Ectodermal cell (in vitro differentiated cells): ENCODE measurements around the gene SH3BGRL3.
"Not testable (repeated sequence)": the region's sequence is repeated elsewhere in the genome, so short reads cannot be mapped to it uniquely, and the experiment has no call there.

Experiments
- H3K27ac ChIP-seq: 2 replicates; pipeline ENCODE4 v1.7.0; 2013; ENCODE audit warnings: mild to moderate bottlenecking, low read depth, low read length; ENCODE audit not compliant: insufficient read depth, poor library complexity, severe bottlenecking
- H3K27me3 ChIP-seq: 2 replicates; pipeline ENCODE4 v1.7.0; 2013; ENCODE audit warnings: mild to moderate bottlenecking, low read length; ENCODE audit not compliant: insufficient read depth, control insufficient read depth, poor library complexity, severe bottlenecking
- H3K36me3 ChIP-seq: one replicate; pipeline ENCODE4 v1.7.0; 2013; ENCODE audit warnings: low read length; ENCODE audit not compliant: control insufficient read depth, insufficient read depth
- H3K4me1 ChIP-seq: one replicate; pipeline ENCODE4 v1.7.0; 2013; ENCODE audit warnings: low read length; ENCODE audit not compliant: control insufficient read depth, insufficient read depth
- H3K4me3 ChIP-seq: 2 replicates; pipeline ENCODE4 v1.7.0; 2013; ENCODE audit warnings: low read depth, low read length, control low read depth; ENCODE audit not compliant: insufficient read depth
- H3K9me3 ChIP-seq: 2 replicates; pipeline ENCODE4 v1.7.0; 2013; ENCODE audit warnings: mild to moderate bottlenecking, low read length, moderate library complexity; ENCODE audit not compliant: control insufficient read depth
- WGBS, 2 experiments: methylation state at CpG; one replicate each; pipeline ENCODE4 v1.1.7; 2013; ENCODE audit warnings: missing lambda C conversion rate in 2 of 2; 5-methylcytosine and 5-hydroxymethylcytosine counted together

The SH3BGRL3 gene

DNA sequence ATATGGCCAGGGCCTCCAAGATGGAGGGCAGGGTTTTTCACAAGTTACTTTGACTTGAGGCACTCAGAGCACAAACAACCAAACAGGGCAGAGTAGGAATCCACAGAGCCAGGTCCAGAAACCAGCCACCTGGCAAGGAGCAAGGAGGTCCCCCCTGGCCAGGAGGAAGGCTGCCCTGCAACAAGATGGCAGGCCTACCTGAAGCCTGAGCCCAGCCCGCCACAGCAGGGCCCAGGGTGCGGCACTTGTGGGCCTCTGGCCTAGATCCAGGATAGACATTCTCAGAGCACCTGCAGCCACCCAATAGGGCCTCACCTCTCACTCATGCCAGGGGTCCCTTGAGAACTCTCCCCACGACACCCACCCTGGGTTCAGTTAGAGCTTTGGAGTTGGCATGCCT lies 11.5 kb downstream of the SH3BGRL3 start:
- Histone ChIP-seq H3K4me3 (no peak overlapping the region), H3K9me3 (no peaks in the 10 kb centered on the region), H3K4me1 (peaks cover 30% of the 10 kb centered on the region), H3K27ac (no peak overlapping the region), H3K36me3 (no peaks in the 10 kb centered on the region), H3K27me3 (no peaks in the 10 kb centered on the region)
- WGBS, 2 experiments = 92 to 95% methylated on average over 3 of the region's 3 CpGs

- Histone ChIP-seq H3K4me3 (no peak overlapping the region), H3K9me3 (no peaks in the 10 kb centered on the region), H3K27me3 (no peaks in the 10 kb centered on the region), H3K27ac (no peak overlapping the region), H3K36me3 (no peaks in the 10 kb centered on the region), H3K4me1 (peaks cover 30% of the 10 kb centered on the region)
- WGBS, 2 experiments = 92 to 93% methylated on average over 4 of the region's 4 CpGs
Observed at GRCh38 chr1:26291939-26292338, 12.1 kb downstream of the SH3BGRL3 start.

DNA sequence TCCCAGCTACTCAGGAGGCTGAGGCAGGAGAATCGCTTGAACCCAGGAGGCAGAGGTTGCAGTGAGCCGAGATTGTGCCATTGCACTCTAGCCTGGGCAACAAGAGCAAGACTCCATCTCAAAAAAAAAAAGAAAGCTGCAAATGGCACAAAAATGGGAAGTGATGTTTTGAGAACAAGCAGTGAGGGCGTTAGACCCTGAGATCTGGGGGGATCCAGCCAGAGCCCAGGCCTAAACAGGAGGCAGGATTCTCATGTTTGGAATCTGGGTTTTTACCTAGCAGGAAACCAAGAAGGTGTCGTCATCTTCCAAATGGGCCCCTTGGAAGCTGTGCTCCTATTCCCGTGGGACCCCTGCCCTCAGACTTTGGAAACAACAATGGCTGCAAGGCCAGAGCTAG lies 12.8 kb downstream of the SH3BGRL3 start:
- H3K4me1 ChIP-seq = peaks cover 30% of the 10 kb centered on the region
- H3K27ac ChIP-seq, H3K36me3 ChIP-seq, H3K4me3 ChIP-seq, H3K9me3 ChIP-seq, H3K27me3 ChIP-seq: not testable (repeated sequence)
- 89 to 93% methylated on average over 5 of the region's 5 CpGs for WGBS, 2 experiments

DNA sequence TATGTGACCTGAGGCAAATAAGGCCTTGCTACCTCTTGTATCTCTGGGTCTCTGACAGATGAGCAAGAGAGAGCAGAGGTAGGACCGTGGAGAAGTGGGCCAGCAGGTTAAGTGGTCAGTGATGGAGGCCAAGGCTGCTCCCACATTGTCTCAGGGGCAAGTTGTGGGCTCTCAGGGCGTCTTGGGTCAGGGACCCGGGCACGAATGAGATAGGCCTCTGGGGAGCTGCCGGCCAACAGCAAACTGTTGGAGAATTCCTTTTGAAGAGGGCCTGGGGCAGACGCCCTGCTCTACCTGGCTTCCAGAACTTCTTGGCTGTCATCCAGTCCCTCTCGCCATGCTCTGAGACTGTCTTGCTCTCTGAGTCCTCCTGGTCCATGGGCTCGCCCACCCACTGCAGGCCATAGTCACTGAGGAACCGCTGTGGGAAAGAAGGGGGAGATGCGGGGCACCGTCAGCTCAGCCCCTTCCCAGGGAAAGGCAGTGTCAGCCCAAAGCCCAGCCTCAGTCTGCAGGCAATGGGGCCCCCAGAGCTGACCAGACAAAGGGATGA lies 14.1 kb downstream of the SH3BGRL3 start:
- WGBS, 2 experiments = 86 to 87% methylated on average over 11 of the region's 11 CpGs
- Histone ChIP-seq H3K36me3 (no peaks in the 10 kb centered on the region), H3K4me3 (no peak overlapping the region), H3K27me3 (no peaks in the 10 kb centered on the region), H3K9me3 (no peaks in the 10 kb centered on the region), H3K4me1 (peaks cover 22% of the 10 kb centered on the region), H3K27ac (no peak overlapping the region)

DNA sequence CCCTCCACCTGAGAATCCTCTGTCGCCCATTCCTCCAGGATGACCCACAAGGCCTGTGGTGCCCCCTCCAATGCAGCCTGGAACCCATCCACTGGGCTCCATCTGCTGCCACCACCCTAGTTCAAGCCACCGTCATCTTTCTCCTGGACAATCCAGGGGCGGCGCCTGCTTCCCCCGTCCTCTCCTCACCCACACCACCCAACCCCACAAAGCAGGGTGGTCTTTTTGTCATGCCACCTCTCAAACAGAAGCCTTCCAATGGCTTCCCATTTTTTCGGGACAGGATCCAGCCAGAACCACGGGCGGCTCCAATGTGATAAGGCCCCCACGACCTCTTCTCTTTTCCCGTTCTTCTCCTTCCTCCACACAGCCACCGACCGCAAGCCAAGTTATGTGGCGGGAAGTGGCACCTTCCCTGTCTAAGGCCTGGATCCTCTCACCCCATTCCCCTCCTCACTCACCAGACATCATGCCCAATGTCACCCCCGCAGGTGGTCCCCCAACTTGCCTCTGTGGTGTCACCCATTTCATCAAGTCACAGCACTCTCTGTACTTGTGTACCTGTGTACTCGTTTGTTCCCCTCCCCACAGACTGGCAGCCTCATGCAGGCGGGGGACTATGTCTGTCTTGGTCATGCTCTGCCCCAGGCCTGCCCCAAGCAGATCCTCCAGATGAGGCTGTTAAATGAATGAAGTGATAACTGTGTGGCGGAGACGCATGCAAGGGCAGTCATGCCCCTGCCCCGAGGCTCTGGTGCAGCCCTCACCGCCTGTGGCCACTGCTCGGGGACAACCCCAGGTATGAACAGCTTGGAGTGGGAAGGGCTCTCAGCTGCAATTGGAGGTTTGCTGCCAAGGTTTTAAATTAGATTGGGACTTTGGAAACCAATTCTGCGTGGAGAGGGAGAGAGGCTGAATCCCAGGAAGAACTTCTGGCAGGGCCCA lies 15.6 kb downstream of the SH3BGRL3 start:
- no peaks in the 10 kb centered on the region for H3K9me3 ChIP-seq
- H3K4me1 ChIP-seq = peaks cover 13% of the 10 kb centered on the region
- no peak overlapping the region for H3K4me3 ChIP-seq
- H3K27ac ChIP-seq = no peak overlapping the region
- WGBS, 2 experiments = 89 to 90% methylated on average over 22 of the region's 22 CpGs
- H3K27me3 ChIP-seq = no peaks in the 10 kb centered on the region
- no peaks in the 10 kb centered on the region for H3K36me3 ChIP-seq

DNA sequence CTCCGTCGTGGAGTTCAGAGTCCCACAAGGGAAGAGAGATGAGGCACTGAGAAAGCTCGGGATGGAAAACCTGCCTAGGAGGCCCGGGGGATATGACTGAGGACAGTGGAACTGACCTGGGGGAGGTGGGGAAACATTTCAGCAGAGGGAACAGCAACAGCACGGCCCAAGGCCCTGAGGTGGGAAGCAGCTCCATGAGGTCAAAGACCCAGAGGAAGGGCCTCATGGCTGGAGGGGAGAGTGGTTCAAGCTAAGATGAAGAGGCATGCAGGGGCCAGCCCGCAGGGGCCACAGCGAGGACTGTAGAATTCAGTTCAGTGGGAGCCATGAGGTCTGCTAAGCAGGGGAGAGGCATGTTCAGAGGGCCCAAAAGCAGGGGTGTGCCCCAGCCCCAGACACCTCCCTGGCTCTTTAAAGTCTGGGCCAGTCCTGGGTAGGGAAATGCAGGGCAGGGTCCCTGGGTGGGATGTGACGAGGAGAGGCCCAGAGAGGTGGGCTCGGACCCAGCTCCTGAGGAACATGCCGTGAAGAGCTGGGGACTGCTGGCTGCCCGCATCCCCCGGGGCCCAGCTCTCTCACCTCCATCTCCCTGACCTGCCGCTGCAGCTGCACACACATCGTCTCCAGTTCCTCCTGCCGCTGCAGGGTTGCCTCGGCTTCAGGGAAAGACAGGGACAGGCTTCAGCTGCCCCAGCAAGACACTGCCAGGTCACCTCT lies 16.6 kb downstream of the SH3BGRL3 start:
- no peaks in the 10 kb centered on the region for H3K36me3 ChIP-seq
- no peak overlapping the region for H3K27ac ChIP-seq
- H3K4me3 ChIP-seq = no peak overlapping the region
- H3K9me3 ChIP-seq = no peaks in the 10 kb centered on the region
- peaks cover 3% of the 10 kb centered on the region for H3K4me1 ChIP-seq
- H3K27me3 ChIP-seq = no peaks in the 10 kb centered on the region
- 93% methylated on average over 16 of the region's 16 CpGs for WGBS, 2 experiments

GRCh38 chr1:26297057-26297790 lies 17.3 kb downstream of the SH3BGRL3 start:
- Histone ChIP-seq H3K27ac (no peak overlapping the region), H3K4me3 (no peak overlapping the region), H3K36me3 (no peaks in the 10 kb centered on the region), H3K27me3 (no peaks in the 10 kb centered on the region), H3K9me3 (no peaks in the 10 kb centered on the region), H3K4me1 (no peaks in the 10 kb centered on the region)
- 86 to 91% methylated on average over 12 of the region's 12 CpGs for WGBS, 2 experiments

- Histone ChIP-seq H3K27me3 (no peaks in the 10 kb centered on the region), H3K4me3 (no peak overlapping the region), H3K4me1 (no peaks in the 10 kb centered on the region), H3K9me3 (no peaks in the 10 kb centered on the region), H3K36me3 (no peaks in the 10 kb centered on the region), H3K27ac (no peak overlapping the region)
- 78 to 79% methylated on average over 6 of the region's 6 CpGs for WGBS, 2 experiments
Observed at GRCh38 chr1:26297791-26298124, 17.9 kb downstream of the SH3BGRL3 start.

DNA sequence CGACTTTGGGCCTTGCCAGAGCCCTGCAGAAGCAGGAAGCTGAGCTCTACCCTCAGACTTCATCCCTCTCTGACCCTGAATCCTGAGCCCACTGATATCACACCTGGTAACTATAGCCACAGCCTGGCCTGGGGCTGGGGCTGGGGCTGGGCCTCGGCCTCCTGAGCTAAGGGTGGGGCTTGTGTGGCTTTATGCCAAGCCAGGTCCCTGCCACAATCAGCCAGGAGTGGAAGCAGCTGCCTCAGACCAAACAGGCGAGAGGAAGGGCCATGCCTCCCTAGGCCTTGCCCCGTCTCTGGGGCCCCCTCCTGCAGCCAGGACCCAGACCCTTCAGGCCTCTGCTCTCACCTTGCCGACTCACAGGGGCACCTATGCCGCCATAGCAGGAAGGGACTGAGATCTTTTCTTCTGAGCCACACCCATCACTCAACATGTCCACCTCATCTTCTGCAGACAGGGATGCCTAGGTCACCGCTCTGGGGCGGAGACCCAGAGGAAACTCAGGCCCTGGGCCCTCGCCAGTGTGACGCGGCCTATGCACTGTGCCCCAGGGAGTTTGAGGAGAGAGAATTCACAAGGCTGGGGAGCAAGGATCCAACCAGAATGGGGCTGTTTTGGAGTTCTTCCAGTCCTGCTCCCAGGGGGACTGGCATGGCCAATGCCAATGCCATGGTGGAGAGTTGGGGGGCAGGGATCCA lies 20.8 kb downstream of the SH3BGRL3 start:
- H3K36me3 ChIP-seq = no peaks in the 10 kb centered on the region
- no peaks in the 10 kb centered on the region for H3K4me1 ChIP-seq
- H3K9me3 ChIP-seq = no peaks in the 10 kb centered on the region
- H3K4me3 ChIP-seq = no peak overlapping the region
- no peak overlapping the region for H3K27ac ChIP-seq
- WGBS, 2 experiments = 95% methylated on average over 11 of the region's 11 CpGs
- no peaks in the 10 kb centered on the region for H3K27me3 ChIP-seq
